ENCODE results near the gene INPP4A. TPM values are rescaled to one million over a fixed set of nuclear protein-coding genes. Genes with fewer than 3 reads are reported as not detected.

The INPP4A gene
- total and polyA plus RNA-seq, 9 of the 15 experiments (the other 6 are each of a cell fraction or from before 2014, with no cell fraction given): 1.8 to 15.7 (median 8.3) TPM

DNA sequence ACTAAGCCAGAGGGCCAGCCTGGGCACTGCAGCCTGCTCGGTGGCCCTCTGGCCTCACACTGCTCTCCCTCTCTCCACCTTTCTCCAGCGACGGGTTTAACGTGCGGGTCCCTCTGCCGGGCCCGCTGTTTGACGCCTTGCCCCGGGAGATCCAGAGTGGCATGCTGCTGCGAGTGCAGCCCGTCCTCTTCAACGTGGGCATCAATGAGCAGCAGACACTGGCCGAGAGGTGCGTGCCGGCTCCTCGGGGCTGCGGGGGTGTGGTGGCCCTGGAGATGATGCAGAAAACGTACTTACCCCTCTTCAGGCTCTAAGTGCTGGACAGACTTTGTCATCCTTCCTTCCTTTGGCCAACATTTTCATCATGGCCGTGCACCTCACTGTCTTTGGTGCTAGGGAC lies 121.3 kb downstream of the INPP4A start:
- H3K9ac ChIP-seq (ENCODE audit: insufficient read depth in 1 of 2, low read depth in 2 of 2, low read length in 2 of 2): no peak overlapping the region
- no peak overlapping the region for H3K4me2 ChIP-seq (ENCODE audit: insufficient read depth, low read length)
- peaks cover 4 to 6% of the 10 kb centered on the region in 2 experiments for H3K4me1 ChIP-seq (replicated peaks in 1 of 2; ENCODE audit: control insufficient read depth in 2 of 2, insufficient read depth in 2 of 2, low read length in 2 of 2)
- H3K27ac ChIP-seq (ENCODE audit: extremely low read depth, low read depth, low read length): no peak overlapping the region
- FAIRE-seq (no peak), DNase-seq (ENCODE audit: extremely low read depth in 1 of 4, low spot score in 3 of 4) (no peak), ATAC-seq (no peak)
- H3K79me2 ChIP-seq (ENCODE audit: control insufficient read depth, insufficient read depth, low read length): no peaks in the 10 kb centered on the region
- no peaks in the 10 kb centered on the region for H3K9me1 ChIP-seq (ENCODE audit: control insufficient read depth, insufficient read depth, low read length)
- 87% methylated on average over 19 of the region's 19 CpGs for WGBS (ENCODE audit: insufficient coverage, low coverage, missing lambda C conversion rate)
- H3K27me3 ChIP-seq (ENCODE audit: control insufficient read depth in 2 of 2, insufficient read depth in 2 of 2, low read length in 2 of 2): no peaks in the 10 kb centered on the region
- H3K9me3 ChIP-seq (replicated peaks; ENCODE audit: control insufficient read depth, insufficient read depth, low read depth, low read length): no peaks in the 10 kb centered on the region
- intact Hi-C loops (cut with micrococcal nuclease) (no loop called here), in situ Hi-C loops (cut with MboI) (no loop called here)
- no peak overlapping the region for H2AFZ ChIP-seq (ENCODE audit: low read depth, low read length)
- no peaks in the 10 kb centered on the region; the same call in 1 of the 2 replicates for H4K20me1 ChIP-seq (replicated peaks; ENCODE audit: control insufficient read depth, insufficient read depth, low read length)
- no TSS peak for BruUV-seq (replicated peaks)
- ChIA-PET POLR2A (no interaction called here), CTCF (ENCODE audit: low intra/inter-chr PET ratio) (no interaction called here)
- peaks cover 37% of the 10 kb centered on the region; the same call in 2 of the 3 replicates for H3K36me3 ChIP-seq (ENCODE audit: control insufficient read depth, insufficient read depth, low read length)
- no peak overlapping the region for H3K4me3 ChIP-seq
- TF ChIP-seq CSDE1 (IDR thresholded peaks at IDR 0.05) (no peak), SMARCE1 (IDR thresholded peaks at IDR 0.05) (no peak), ZNF717 (CRISPR knock-in tag; IDR thresholded peaks at IDR 0.05) (no peak), ZNF282 (CRISPR knock-in tag; IDR thresholded peaks at IDR 0.05) (no peak), SPI1 (IDR thresholded peaks at IDR 0.05; ENCODE audit: borderline replicate concordance, low read depth, low read length) (no peak), ZBTB7A (IDR thresholded peaks at IDR 0.05; ENCODE audit: borderline replicate concordance, control insufficient read depth, low read depth, low read length) (no peak)
